NCI-H446 treated with DMSO at 0.1 percent for 48 hours (cell line): ENCODE data around the gene ATP6V0D1.

Source experiments
- DNase-seq: peaks from one replicate; lab custom pipeline; 2025; lab: John Stamatoyannopoulos, UW

Gene ATP6V0D1

DNA sequence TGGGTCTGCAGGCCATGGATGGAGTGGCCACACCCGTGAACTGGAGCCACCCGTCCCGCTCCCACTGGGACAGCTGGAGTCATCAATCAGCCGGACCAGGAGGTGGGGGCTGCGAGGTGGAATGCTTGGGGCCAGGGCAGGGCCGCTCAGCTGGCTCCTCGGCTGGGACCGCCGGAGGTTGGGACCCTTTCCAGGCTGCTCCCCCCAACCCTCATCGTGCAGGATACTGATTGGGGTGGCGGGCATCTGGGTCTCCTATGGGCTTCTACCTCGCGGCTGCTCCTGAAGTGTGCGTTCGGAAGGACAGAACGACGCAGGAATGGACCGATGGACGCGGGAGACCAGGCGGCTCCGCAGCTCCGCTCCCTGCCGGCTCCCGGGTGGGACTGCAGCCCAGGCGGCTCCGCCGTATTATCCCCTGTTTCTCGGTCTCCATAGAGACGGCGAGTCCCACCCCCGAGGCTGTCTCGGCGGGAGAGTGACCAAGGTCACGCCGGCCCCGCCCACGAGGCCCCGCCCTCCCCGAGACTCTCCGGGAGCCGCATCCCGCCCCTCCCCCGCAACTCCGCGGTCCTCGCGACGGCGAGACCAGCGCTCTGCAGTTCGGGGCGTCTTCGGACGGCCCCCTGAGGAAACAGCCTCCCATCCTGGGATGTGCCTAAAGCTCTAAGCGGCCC is 87.7 kb downstream of the ATP6V0D1 start, which contains the start of gene TPPP3:
Gene TPPP3 (minus strand): TSS at position 388 of the 677 bp plus-strand sequence. CDS start 2,387 bp downstream, outside the sequence.
- DNase-seq: no peak

DNA sequence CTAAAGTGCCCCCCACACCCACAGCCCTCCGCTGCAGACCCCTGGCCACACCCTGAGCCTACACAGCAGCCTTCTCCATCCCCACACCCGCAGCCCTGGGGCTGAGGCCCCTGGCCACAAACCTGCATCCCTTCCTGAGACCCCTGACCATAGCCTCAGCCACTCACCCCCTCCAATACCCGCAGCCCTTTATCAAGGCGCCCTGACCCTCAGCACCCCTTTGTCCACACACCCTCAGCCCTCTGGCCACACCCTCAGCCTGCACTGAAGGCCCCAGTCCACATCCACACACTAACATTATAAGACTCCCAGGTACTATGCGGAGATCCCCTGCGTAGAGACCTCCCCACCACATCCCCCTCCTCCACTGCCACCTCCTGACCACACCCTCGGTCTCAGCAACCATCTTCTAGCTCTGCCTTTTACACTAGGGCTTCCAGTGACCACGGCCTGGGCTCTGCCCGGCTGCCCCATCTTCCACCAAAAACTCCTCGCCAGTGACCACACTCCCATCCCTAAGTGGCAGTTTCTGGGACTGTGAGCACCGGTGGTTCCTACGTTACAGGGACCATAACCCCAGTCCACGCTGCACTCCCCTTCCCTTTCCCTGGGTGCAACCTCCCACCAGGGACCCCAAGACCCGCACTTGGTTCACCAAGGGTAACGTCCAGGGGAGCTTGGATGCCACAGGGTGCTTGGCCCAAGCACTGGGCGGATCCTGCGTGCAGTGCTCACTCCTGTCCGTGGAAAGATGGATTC is 88.5 kb downstream of the ATP6V0D1 start:
- DNase-seq: no peak

DNA sequence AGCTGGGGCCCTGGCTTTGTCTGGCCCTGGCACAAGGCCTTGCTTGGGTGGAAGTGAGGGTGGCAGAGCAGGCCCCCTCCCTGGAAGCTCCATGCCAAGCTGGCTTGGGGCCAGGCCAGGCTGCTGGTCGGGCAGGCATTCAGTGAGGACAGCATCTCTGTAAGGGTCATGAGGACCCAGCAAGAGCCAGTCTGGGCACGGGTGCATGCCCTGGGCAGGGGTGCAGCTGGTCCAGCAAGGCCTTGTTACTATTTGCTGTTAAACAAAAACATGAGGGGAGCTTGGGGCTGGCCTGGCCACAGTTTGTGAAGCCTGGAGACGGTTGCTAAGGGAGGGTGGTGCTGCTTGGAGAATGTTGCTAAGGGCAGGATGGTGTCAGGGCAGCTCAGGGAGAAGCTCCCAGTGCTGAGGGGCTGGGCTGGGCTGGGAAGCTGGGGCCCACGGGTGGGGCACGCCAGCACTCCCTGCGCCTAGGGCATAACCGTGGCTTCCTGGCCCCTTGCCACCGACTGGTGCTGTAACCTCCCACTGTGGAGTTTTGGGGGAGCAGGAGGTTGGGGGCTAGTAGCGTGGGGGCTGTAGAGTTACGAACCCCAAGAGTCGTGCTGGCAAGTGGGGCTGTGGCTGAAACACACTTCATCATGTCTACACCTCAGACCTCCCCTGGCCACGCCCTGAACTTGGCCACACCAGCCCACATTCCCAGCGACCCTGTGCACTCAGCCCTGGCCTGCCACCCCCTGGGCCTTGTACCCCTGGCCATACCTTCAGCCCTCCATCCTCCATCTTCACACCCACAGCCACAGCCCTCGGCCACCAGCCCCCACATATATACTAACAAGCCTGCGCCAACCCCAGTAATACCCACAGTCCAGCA is 89.3 kb downstream of the ATP6V0D1 start:
- no peak for DNase-seq

DNA sequence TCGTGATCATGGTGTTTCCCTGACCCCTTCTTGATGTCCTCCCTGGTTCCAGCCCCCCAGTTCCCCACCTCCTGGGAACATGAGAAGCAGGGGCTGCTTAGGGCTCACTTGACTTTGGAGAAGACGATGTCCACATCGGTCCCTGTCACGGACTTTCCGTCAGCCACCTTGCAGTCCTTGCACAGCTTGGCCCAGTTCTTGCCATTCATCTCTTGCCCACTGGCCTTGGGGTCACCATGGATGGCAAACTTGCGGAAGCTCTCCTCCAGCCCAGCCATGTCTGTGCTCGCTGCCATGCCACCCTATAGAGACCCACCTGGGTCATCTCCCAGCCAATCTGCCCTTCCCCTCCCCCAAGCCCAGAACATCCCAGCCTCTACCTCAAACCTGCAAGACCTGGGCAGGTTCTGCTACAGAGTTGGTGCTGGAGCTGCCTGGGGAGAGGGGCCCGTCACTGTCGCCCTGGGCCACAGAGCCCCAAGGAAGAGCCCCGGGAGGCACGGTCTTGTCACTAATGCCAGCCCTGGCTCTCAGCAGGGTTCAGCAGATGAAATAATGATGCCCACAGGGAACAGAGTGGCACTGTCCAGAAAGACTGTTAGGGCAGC is 90.0 kb downstream of the ATP6V0D1 start:
- DNase-seq: no peak

DNA sequence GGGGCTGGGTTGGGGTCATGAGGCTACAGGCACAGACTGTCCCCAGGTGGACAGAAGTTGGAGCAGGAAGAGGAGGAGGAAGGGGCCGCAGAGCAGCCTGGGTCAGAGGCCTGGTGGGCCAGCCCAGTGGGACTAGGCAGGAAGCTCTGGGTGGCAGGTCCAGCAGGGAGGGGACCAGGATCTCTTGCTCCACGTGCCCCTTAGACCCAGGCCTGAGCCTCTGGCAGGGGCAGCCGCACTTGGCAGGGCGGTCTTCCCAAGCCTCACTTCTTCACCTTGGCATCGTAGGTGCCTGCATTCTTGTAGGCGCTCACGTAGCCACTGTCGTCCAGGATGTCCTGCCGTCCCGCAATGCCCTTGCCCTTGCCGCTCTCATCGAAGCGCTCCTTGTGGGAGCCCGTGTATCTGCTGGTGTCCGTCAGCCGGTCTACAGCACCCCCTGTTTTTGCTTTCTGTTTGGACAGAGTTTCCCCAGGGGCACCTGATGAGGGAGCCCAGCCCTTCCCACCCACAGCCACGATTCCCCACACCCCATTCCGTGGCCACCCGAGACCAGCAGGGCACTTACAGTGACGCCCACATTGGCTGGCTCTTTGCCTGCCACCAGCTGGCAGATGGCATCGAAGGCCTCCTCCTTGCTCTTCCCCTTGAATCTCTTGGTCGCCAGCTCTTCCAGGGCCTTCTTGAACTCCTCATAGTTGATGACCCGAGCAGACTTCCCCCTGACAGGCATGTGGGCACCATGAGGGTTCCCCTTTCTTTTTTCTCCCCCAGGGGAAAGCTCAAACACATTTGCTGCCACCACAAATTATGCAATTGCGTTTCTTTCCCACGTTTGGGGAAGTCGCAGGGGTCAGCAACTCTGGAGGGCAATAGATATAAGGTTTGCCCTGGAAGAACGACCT is 90.8 kb downstream of the ATP6V0D1 start:
- no peak for DNase-seq

DNA sequence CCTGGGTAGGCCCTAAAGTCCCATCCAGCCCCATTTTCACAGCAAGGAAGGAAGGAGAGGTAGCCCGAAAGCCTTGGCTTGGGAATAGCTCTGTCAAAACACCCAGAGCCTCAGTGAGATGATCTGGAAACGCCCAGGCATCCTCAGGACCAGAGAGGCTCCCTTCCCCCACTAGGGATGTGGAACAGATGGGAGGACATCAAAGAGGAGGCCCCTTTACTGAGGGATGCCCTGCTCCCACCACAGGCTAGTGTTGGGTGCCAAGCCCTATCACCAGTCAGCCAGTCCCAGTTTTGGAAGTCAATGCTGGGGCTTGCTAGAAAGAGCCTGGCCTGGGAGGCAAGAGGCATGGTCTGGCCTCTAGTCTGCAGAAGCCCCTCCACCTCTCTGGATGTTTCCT is 92.4 kb downstream of the ATP6V0D1 start:
- DNase-seq: no peak

DNA sequence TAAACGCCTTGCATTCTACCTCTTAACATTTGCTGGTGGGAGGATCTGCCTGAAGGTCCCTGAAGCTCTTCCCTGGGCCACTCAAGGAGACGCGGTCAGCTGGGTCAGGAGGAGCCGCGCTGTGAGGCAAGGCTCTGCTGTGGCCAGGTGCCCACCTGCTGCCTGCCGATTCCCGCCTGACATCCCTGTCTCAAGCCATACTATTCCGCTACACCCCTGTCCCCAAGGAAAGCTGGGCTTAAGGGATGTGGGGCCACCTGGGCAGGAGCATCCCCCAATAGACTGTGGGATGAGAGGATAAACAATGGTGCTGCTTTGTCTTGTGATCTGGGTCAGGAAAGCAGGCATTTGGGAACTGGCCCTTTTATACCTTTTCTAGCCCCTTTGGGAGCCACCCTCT is 92.8 kb downstream of the ATP6V0D1 start:
- DNase-seq: no peak
